PFSK-1 (cell line): ENCODE measurements around the gene CDK2AP2.

Experiments used
- FOXP2 ChIP-seq: optimal IDR thresholded peaks from 2 replicates; pipeline ENCODE3; 2011; ENCODE audit warnings: borderline replicate concordance, control low read depth, inconsistent platforms; ENCODE audit not compliant: insufficient read depth; ENCODE audit errors: extremely low read length, extremely low read depth
- POLR2AphosphoS5 ChIP-seq: IDR thresholded peaks from 2 replicates; pipeline ENCODE4 v1.6.1; 2012; ENCODE audit warnings: low read depth, mild to moderate bottlenecking, control low read depth, low read length, moderate library complexity
- REST ChIP-seq, 2 experiments: IDR thresholded peaks; 2 replicates each; pipeline versions ENCODE4 v1.6.1 to v1.8.0; 2011 to 2012; ENCODE audit warnings: low read depth in 2 of 2, low read length in 2 of 2, control low read depth in 1 of 2, inconsistent platforms in 1 of 2, mild to moderate bottlenecking in 1 of 2, moderate library complexity in 1 of 2; ENCODE audit not compliant: insufficient read depth in 1 of 2
- SIN3A ChIP-seq: IDR thresholded peaks from 2 replicates; pipeline ENCODE4 v1.6.1; 2012; ENCODE audit warnings: mild to moderate bottlenecking, low read length, moderate library complexity, borderline replicate concordance; ENCODE audit not compliant: insufficient read depth
- TAF1 ChIP-seq: IDR thresholded peaks from 2 replicates; pipeline ENCODE4 v1.6.1; 2012; ENCODE audit warnings: low read length, control low read depth, borderline replicate concordance; ENCODE audit not compliant: insufficient read depth

Gene CDK2AP2

GRCh38 chr11:67500484-67500821, 7.5 kb downstream of the CDK2AP2 start:
- TF ChIP-seq POLR2AphosphoS5 (no peak), REST (IDR thresholded peaks at IDR 0.05; ENCODE audit: insufficient read depth in 1 of 2, low read depth in 2 of 2, low read length in 2 of 2) (no peak), SIN3A (no peak), TAF1 (no peak), FOXP2 (no peak)

DNA sequence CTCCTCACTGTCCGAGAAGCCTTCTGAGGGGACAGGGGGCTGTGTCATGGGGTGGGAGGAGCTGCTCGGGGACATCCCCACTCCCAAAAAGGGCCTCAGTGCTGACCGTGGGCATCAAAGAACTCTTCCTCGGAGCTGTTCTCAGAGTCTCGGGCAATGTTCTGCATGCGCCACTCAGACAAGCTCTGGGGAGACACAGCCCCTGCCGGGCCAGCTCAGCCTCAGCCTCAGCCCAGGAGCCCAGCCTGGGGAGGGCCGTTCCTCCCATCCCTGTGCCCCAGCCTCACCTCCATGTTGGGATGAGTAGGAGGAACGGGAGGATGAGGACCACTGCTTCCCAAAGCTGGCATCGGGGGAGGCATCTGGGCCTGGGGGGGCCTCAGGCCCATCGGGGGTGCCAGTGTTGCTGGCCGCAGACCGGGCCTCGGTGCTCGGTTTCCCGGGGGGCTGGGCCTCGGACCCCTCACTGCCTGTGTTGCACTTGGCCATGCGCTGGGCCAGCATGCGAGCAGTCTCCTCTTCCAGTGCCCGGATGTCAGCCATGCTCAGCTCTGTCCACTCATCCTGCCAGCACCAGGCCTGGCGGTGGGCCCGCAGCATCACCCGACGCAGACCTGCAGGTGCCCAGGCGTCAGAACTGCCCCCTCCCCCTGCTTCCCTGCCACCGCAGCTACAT, 8.0 kb downstream of the CDK2AP2 start:
- no peak for TF ChIP-seq TAF1
- no peak for TF ChIP-seq POLR2AphosphoS5
- TF ChIP-seq FOXP2 = no peak
- no peak for TF ChIP-seq SIN3A
- TF ChIP-seq REST (IDR thresholded peaks at IDR 0.05; ENCODE audit: insufficient read depth in 1 of 2, low read depth in 2 of 2, low read length in 2 of 2) = no peak

- TF ChIP-seq SIN3A = no peak
These were observed 9.4 kb downstream of the CDK2AP2 start for GRCh38 chr11:67498544-67498972.

GRCh38 chr11:67497656-67498291, 10.2 kb downstream of the CDK2AP2 start:
- TF ChIP-seq REST (IDR thresholded peaks at IDR 0.05; ENCODE audit: insufficient read depth in 1 of 2, low read depth in 2 of 2, low read length in 2 of 2) = no peak

DNA sequence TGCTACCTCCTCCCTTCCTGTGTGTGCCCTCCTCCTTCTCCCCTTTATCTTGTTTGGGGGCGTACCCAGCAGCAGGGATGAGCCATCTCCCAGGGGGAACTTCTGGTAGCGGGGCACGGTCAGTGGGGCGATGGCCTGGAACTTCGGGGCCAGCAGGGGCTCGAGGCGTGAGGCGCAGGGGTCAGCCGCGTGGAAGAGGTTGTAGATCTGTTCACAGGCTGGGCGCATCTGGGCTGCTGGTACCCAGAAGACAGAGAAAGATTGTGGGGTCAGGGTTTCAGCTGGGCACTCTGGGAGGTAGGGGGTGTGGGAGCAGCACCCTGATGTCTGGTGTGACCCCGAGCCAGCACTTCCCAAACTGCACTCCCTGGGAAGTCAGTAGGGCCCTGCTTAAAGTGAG, 11.8 kb downstream of the CDK2AP2 start:
- TF ChIP-seq FOXP2 (no peak), SIN3A (no peak), POLR2AphosphoS5 (no peak), REST (IDR thresholded peaks at IDR 0.05; ENCODE audit: insufficient read depth in 1 of 2, low read depth in 2 of 2, low read length in 2 of 2) (no peak), TAF1 (no peak)
